ENCODE measurements around the gene DNAH2.

The DNAH2 gene

DNA sequence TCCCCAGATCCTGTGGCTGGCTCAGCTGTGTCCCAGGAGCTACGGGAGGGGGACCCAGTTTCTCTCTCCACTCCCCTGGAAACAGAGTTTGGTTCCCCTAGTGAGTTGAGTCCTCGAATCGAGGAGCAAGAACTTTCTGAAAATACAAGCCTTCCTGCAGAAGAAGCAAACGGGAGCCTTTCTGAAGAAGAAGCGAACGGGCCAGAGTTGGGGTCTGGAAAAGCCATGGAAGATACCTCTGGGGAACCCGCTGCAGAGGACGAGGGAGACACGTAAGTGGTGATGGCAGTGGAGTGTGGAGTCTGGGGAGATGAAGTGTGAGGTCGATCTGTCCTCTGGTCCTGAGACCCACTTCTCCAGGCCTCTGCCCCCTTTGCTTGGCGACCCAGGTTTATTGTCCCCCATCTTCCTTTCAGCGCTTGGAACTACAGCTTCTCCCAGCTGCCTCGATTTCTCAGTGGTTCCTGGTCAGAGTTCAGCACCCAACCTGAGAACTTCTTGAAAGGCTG, 28.7 kb upstream of the DNAH2 start:
- POLR2A ChIA-PET, result interaction anchor here (1.5 kb wide), 1 partner anchor 61 kb away, joined by 8 read pairs; the partner anchor contains the start of gene SAT2
- 34% methylated on average over 11 of the region's 13 CpGs for whole genome bisulfite sequencing (ENCODE audit: insufficient coverage)

GRCh38 chr17:7695586-7695985, 22.0 kb upstream of the DNAH2 start:
- Histone ChIP-seq H3K9me3 (ENCODE audit: control extremely low read depth in 1 of 5, control insufficient read depth in 4 of 5, insufficient read depth in 2 of 5, low read depth in 1 of 5, low read length in 4 of 5) (no peaks in the 10 kb centered on the region), H3K36me3 (ENCODE audit: control insufficient read depth in 4 of 4, insufficient read depth in 4 of 4, low read length in 3 of 4) (peaks cover 2 to 16% (median 11%) of the 10 kb centered on the region in 4 experiments), H3K4me1 (ENCODE audit: control extremely low read depth in 1 of 4, control insufficient read depth in 4 of 4, insufficient read depth in 4 of 4, low read length in 3 of 4) (no peaks in the 10 kb centered on the region), H3K27me3 (replicated peaks in 2 of 5; ENCODE audit: control insufficient read depth in 4 of 5, insufficient read depth in 5 of 5, low read length in 4 of 5) (no peaks in the 10 kb centered on the region), H3K27ac (ENCODE audit: insufficient read depth in 1 of 2, low read depth in 1 of 2, low read length in 2 of 2, poor library complexity in 1 of 2, severe bottlenecking in 2 of 2) (no peak overlapping the region), H3K4me3 (ENCODE audit: control insufficient read depth in 1 of 7, extremely low read depth in 1 of 7, insufficient read depth in 4 of 7, low read depth in 2 of 7, low read length in 6 of 7) (no peak overlapping the region)
- DNase-seq, result no peak
- WGBS (ENCODE audit: insufficient coverage), result 97% methylated on average over 10 of the region's 10 CpGs
- ChIA-PET CTCF (no interaction called here), POLR2A (no interaction called here)

More for the DNA sequence above, 28.7 kb upstream of the DNAH2 start:
- no peak for DNase-seq
- Histone ChIP-seq H3K9me3 (ENCODE audit: control extremely low read depth in 1 of 5, control insufficient read depth in 4 of 5, insufficient read depth in 2 of 5, low read depth in 1 of 5, low read length in 4 of 5) (no peaks in the 10 kb centered on the region), H3K27ac (ENCODE audit: insufficient read depth in 1 of 2, low read depth in 1 of 2, low read length in 2 of 2, poor library complexity in 1 of 2, severe bottlenecking in 2 of 2) (peak overlapping the region; percentile 68 to 88), H3K4me3 (ENCODE audit: control insufficient read depth in 1 of 7, extremely low read depth in 1 of 7, insufficient read depth in 4 of 7, low read depth in 2 of 7, low read length in 6 of 7) (peak overlapping the region; percentile 59 to 100 (median 100)), H3K36me3 (ENCODE audit: control insufficient read depth in 4 of 4, insufficient read depth in 4 of 4, low read length in 3 of 4) (peaks cover 0 to 20% (median 6%) of the 10 kb centered on the region in 4 experiments), H3K4me1 (ENCODE audit: control extremely low read depth in 1 of 4, control insufficient read depth in 4 of 4, insufficient read depth in 4 of 4, low read length in 3 of 4) (peaks cover 10 to 42% (median 34%) of the 10 kb centered on the region in 4 experiments), H3K27me3 (replicated peaks in 2 of 5; ENCODE audit: control insufficient read depth in 4 of 5, insufficient read depth in 5 of 5, low read length in 4 of 5) (no peaks in the 10 kb centered on the region)
- CTCF ChIA-PET, result interaction anchor here (0.6 to 6.4 kb wide), 13 partner anchors 10 to 283 kb away, joined by 3 to 91 read pairs (median 4); partner anchors contain the start of genes DNAH2, SAT2 and SHBG

DNA sequence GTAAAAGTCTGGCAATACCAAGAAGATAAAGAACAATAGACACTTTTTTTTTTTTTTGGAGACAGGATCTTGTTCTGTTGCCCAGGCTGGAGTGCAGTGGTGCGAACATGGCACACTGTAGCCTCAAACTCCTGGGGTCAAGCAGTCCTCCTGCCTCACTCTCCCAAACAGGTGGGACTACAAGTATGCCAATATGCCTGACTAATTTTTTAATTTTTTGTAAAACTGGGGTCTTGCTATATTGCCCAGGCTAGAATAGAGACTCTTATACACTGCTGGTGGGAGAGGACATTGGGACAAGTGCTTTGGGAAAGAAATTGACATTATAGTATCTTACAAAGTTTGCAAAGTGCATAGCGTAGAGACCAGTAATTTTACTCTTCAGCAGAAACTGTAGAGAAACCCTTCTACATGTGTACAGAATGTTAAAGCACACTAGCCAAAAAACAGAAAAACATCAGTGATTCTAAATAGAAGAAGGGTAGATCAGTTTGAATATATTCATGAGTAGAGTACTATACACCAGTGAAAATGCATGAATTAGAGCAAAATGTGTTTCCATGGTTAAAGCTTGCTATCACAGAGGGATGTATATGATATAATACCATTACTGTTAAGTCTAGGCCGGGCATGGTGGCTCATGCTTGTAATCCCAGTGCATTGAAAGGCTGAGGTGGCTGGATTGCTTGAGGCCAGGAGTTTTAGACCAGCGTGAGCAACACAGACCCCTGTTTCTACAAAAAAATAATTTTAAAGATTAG, 19.5 kb upstream of the DNAH2 start:
- ChIA-PET POLR2A (no interaction called here), CTCF (no interaction called here)
- 100% methylated on average over 2 of the region's 4 CpGs for WGBS (ENCODE audit: insufficient coverage)
- no peak overlapping the region for H3K27ac ChIP-seq (ENCODE audit: insufficient read depth in 1 of 2, low read depth in 1 of 2, low read length in 2 of 2, poor library complexity in 1 of 2, severe bottlenecking in 2 of 2)
- H3K9me3 ChIP-seq (ENCODE audit: control extremely low read depth in 1 of 5, control insufficient read depth in 4 of 5, insufficient read depth in 2 of 5, low read depth in 1 of 5, low read length in 4 of 5), result no peaks in the 10 kb centered on the region
- H3K4me3 ChIP-seq (ENCODE audit: control insufficient read depth in 1 of 7, extremely low read depth in 1 of 7, insufficient read depth in 4 of 7, low read depth in 2 of 7, low read length in 6 of 7), result no peak overlapping the region
- H3K27me3 ChIP-seq (replicated peaks in 2 of 5; ENCODE audit: control insufficient read depth in 4 of 5, insufficient read depth in 5 of 5, low read length in 4 of 5), result peaks cover 0 to 2% (median 0%) of the 10 kb centered on the region in 5 experiments
- H3K36me3 ChIP-seq (ENCODE audit: control insufficient read depth in 4 of 4, insufficient read depth in 4 of 4, low read length in 3 of 4), result peaks cover 2 to 31% (median 23%) of the 10 kb centered on the region in 4 experiments
- H3K4me1 ChIP-seq (ENCODE audit: control extremely low read depth in 1 of 4, control insufficient read depth in 4 of 4, insufficient read depth in 4 of 4, low read length in 3 of 4), result no peaks in the 10 kb centered on the region
- no peak for DNase-seq

GRCh38 chr17:7700510-7700909, 17.0 kb upstream of the DNAH2 start:
- WGBS (ENCODE audit: insufficient coverage), result 96% methylated on average over 7 of the region's 7 CpGs
- Histone ChIP-seq H3K36me3 (ENCODE audit: control insufficient read depth in 4 of 4, insufficient read depth in 4 of 4, low read length in 3 of 4) (peaks cover 2 to 27% (median 17%) of the 10 kb centered on the region in 4 experiments), H3K27me3 (replicated peaks in 2 of 5; ENCODE audit: control insufficient read depth in 4 of 5, insufficient read depth in 5 of 5, low read length in 4 of 5) (peaks cover 0 to 27% (median 15%) of the 10 kb centered on the region in 5 experiments), H3K4me3 (ENCODE audit: control insufficient read depth in 1 of 7, extremely low read depth in 1 of 7, insufficient read depth in 4 of 7, low read depth in 2 of 7, low read length in 6 of 7) (no peak overlapping the region), H3K27ac (ENCODE audit: insufficient read depth in 1 of 2, low read depth in 1 of 2, low read length in 2 of 2, poor library complexity in 1 of 2, severe bottlenecking in 2 of 2) (no peak overlapping the region), H3K4me1 (ENCODE audit: control extremely low read depth in 1 of 4, control insufficient read depth in 4 of 4, insufficient read depth in 4 of 4, low read length in 3 of 4) (peaks cover 0 to 19% (median 9%) of the 10 kb centered on the region in 4 experiments), H3K9me3 (ENCODE audit: control extremely low read depth in 1 of 5, control insufficient read depth in 4 of 5, insufficient read depth in 2 of 5, low read depth in 1 of 5, low read length in 4 of 5) (no peaks in the 10 kb centered on the region)
- CTCF ChIA-PET, result interaction anchor here (0.9 kb wide), 2 partner anchors 13 to 15 kb away, joined by 3 read pairs; no protein-coding TSS in a partner anchor
- no peak for DNase-seq
- POLR2A ChIA-PET, result no interaction called here

DNA sequence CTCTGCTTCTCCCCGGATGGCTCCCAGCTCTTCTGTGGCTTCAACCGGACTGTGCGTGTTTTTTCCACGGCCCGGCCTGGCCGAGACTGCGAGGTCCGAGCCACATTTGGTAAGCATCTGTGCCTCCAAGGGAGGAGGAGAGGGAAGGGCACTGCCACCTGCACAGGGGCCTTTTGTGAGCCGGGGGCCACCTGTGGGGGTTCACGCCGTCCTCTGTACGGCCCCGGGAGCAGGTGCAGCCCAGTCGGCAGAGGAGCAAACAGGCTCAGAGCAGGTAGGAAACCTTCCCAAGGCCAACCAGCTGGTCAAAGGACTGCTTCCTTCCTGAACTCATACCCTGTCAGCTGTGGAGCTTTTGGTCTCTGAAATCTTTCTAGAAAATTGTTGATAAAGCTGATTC, 15.9 kb upstream of the DNAH2 start:
- ChIA-PET POLR2A (no interaction called here), CTCF (interaction anchor here (0.7 to 1.2 kb wide), 3 partner anchors 9 to 74 kb away, joined by 3 read pairs; partner anchors contain the start of gene SAT2)
- 97% methylated on average over 12 of the region's 14 CpGs for WGBS (ENCODE audit: insufficient coverage)
- no peak overlapping the region for H3K4me3 ChIP-seq (ENCODE audit: control insufficient read depth in 1 of 7, extremely low read depth in 1 of 7, insufficient read depth in 4 of 7, low read depth in 2 of 7, low read length in 6 of 7)
- no peaks in the 10 kb centered on the region for H3K9me3 ChIP-seq (ENCODE audit: control extremely low read depth in 1 of 5, control insufficient read depth in 4 of 5, insufficient read depth in 2 of 5, low read depth in 1 of 5, low read length in 4 of 5)
- H3K27ac ChIP-seq (ENCODE audit: insufficient read depth in 1 of 2, low read depth in 1 of 2, low read length in 2 of 2, poor library complexity in 1 of 2, severe bottlenecking in 2 of 2), result no peak overlapping the region
- H3K27me3 ChIP-seq (replicated peaks in 2 of 5; ENCODE audit: control insufficient read depth in 4 of 5, insufficient read depth in 5 of 5, low read length in 4 of 5), result peaks cover 0 to 39% (median 25%) of the 10 kb centered on the region in 5 experiments
- H3K36me3 ChIP-seq (ENCODE audit: control insufficient read depth in 4 of 4, insufficient read depth in 4 of 4, low read length in 3 of 4), result peaks cover 0 to 23% (median 16%) of the 10 kb centered on the region in 4 experiments
- peaks cover 0 to 25% (median 12%) of the 10 kb centered on the region in 4 experiments for H3K4me1 ChIP-seq (ENCODE audit: control extremely low read depth in 1 of 4, control insufficient read depth in 4 of 4, insufficient read depth in 4 of 4, low read length in 3 of 4)
- DNase-seq, result no peak

DNA sequence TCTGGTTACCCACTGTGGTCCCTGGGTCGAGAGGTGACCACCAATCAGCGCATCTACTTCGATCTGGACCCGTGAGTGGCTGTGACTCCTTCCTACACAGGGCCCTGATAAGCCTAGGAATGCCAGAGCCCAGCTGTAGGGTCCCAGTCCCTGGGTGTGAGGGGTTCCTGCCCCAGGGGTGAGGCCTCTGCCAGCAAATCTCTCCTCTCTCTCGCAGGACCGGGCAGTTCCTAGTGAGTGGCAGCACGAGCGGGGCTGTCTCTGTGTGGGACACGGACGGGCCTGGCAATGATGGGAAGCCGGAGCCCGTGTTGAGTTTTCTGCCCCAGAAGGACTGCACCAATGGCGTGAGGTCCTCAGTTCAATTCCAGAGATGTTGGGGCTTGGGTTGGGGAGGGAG, 14.8 kb upstream of the DNAH2 start:
- DNase-seq, result no peak
- ChIA-PET CTCF (interaction anchor here (1.1 to 1.9 kb wide), 2 partner anchors 15 to 40 kb away, joined by 4 to 12 read pairs; partner anchors contain the start of genes TP53 and WRAP53), POLR2A (interaction anchor here (1.3 kb wide), 1 partner anchor 17 kb away, joined by 3 read pairs; no protein-coding TSS in a partner anchor)
- Histone ChIP-seq H3K36me3 (ENCODE audit: control insufficient read depth in 4 of 4, insufficient read depth in 4 of 4, low read length in 3 of 4) (peaks cover 0 to 23% (median 16%) of the 10 kb centered on the region in 4 experiments), H3K9me3 (ENCODE audit: control extremely low read depth in 1 of 5, control insufficient read depth in 4 of 5, insufficient read depth in 2 of 5, low read depth in 1 of 5, low read length in 4 of 5) (no peaks in the 10 kb centered on the region), H3K4me1 (ENCODE audit: control extremely low read depth in 1 of 4, control insufficient read depth in 4 of 4, insufficient read depth in 4 of 4, low read length in 3 of 4) (peaks cover 0 to 25% (median 12%) of the 10 kb centered on the region in 4 experiments), H3K27ac (ENCODE audit: insufficient read depth in 1 of 2, low read depth in 1 of 2, low read length in 2 of 2, poor library complexity in 1 of 2, severe bottlenecking in 2 of 2) (no peak overlapping the region), H3K4me3 (ENCODE audit: control insufficient read depth in 1 of 7, extremely low read depth in 1 of 7, insufficient read depth in 4 of 7, low read depth in 2 of 7, low read length in 6 of 7) (no peak overlapping the region), H3K27me3 (replicated peaks in 2 of 5; ENCODE audit: control insufficient read depth in 4 of 5, insufficient read depth in 5 of 5, low read length in 4 of 5) (peaks cover 0 to 47% (median 27%) of the 10 kb centered on the region in 5 experiments)
- over 99% methylated on average over 12 of the region's 13 CpGs for WGBS (ENCODE audit: insufficient coverage)
